GM12891 (cell line): ENCODE data around the gene TMEM61.
"Not testable (repeated sequence)": the region's sequence is repeated elsewhere in the genome, so short reads cannot be mapped to it uniquely, and the experiment has no call there.

ENCODE experiments used
- POLR2A ChIP-seq: IDR thresholded peaks from 2 replicates; pipeline ENCODE4 v1.6.1; 2011; ENCODE audit warnings: low read depth, low read length, control low read depth
- POLR2AphosphoS5 ChIP-seq: IDR thresholded peaks from 2 replicates; pipeline ENCODE4 v1.6.1; 2011; ENCODE audit warnings: low read depth, low read length, control low read depth
- TAF1 ChIP-seq: IDR thresholded peaks from 2 replicates; pipeline ENCODE4 v1.6.1; 2011; ENCODE audit warnings: low read depth, low read length, control low read depth

DNA sequence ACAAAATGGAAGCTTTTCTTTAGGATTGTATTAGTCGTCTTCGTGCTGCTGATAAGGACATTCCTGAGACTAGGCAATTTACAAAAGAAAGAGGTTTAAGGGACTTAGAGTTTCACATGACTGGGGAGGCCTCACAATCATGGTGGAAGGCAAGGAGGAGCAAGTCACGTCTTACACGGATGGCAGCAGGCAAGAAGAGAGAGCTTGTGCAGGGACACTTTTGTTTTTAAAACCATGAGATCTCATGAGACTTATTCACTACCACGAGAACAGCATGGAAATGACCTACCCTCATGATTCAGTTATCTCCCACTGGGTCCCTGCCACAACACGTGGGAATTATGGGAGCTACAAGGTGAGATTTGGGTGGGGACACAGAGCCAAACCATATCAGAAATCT lies 46.3 kb upstream of the TMEM61 start:
- not testable (repeated sequence) for TF ChIP-seq POLR2AphosphoS5, POLR2A, TAF1
